Heart right ventricle (tissue), 16 donors: ENCODE measurements around the gene MTX2. TPM values are rescaled to one million over a fixed set of nuclear protein-coding genes. Genes with fewer than 3 reads are reported as not detected.

Source experiments
- ATAC-seq, 8 donors: fragments of 200-7000 bp; cut with Tn5 transposase; one replicate each; pipeline ENCODE4 v1.9.1; 2020; ENCODE audit warnings: mild to moderate bottlenecking in 8 of 8, moderate library complexity in 8 of 8, moderate number of reproducible peaks in 1 of 8
- DNase-seq, 2 donors: peaks; one replicate each; pipeline ENCODE4 v3.0.0-alpha.2; 2020
- H3K27ac ChIP-seq, 10 donors: fragments of 200-600 bp; sonication (generic) in 2 of 10; one replicate each; pipeline versions ENCODE4 v1.5.0 to v1.8.0; 2020 to 2022; ENCODE audit warnings: mild to moderate bottlenecking in 3 of 10
- H3K27me3 ChIP-seq, 7 donors: fragments of 200-600 bp; one replicate each; pipeline ENCODE4 v1.8.0; 2021 to 2022; ENCODE audit warnings: mild to moderate bottlenecking in 2 of 7
- H3K36me3 ChIP-seq, 9 donors: fragments of 200-600 bp; sonication (generic) in 1 of 9; one replicate each; pipeline versions ENCODE4 v1.5.0 to v1.8.0; 2020 to 2022; ENCODE audit warnings: mild to moderate bottlenecking in 2 of 9
- H3K4me1 ChIP-seq, 9 donors: fragments of 200-600 bp; sonication (generic) in 1 of 9; one replicate each; pipeline versions ENCODE4 v1.5.0 to v1.8.0; 2020 to 2022; ENCODE audit warnings: mild to moderate bottlenecking in 4 of 9
- H3K4me3 ChIP-seq, 10 donors: fragments of 200-600 bp; sonication (generic) in 2 of 10; one replicate each; pipeline versions ENCODE4 v1.5.0 to v1.8.0; 2020 to 2022; ENCODE audit warnings: mild to moderate bottlenecking in 7 of 10, moderate library complexity in 2 of 10
- H3K9me3 ChIP-seq, 11 donors: fragments of 200-600 bp in 10 of 11; sonication (generic) in 2 of 11; one replicate each; pipeline versions ENCODE4 v1.5.0 to v1.8.0; 2013 to 2022; ENCODE audit warnings: mild to moderate bottlenecking in 2 of 11, control low read depth in 1 of 11, moderate library complexity in 1 of 11
- WGBS, 2 donors: extraction: QIAGEN DNeasy Blood & Tissue Kit; methylation state at CpG; one replicate each; pipeline ENCODE4 v1.1.7; 2013; ENCODE audit warnings: inconsistent platforms in 1 of 2; 5-methylcytosine and 5-hydroxymethylcytosine counted together
- intact Hi-C, 10 donors: fragments of 100-400 bp; cut with DNase I; formaldehyde crosslinking; loops; one replicate each; pipeline versions ENCODE4 v1.11.1 to v1.14.2; 2022
- polyA plus RNA-seq, 2 donors: library from polyadenylated mRNA; stranded (reverse); fragments of 200-250 nt; gene quantifications; one replicate each; pipeline ENCODE4 v1.2.3, GENCODE V29; 2013
- total RNA-seq, 10 donors: library from RNA; stranded (reverse); fragmentation: NEBNext Ultra II Directional in 3 of 10; extraction: Animal tissue kit (Norgen Biotek cat#: 25700) in 3 of 10; gene quantifications; one replicate each; pipeline versions ENCODE4 v1.2.1 to v1.2.4, GENCODE V29; 2021 to 2023
- TF ChIP-seq, protein P1 (sequence below), 9 donors: fragments of 200-600 bp; sonication (generic) in 2 of 9; IDR thresholded peaks; one replicate each; pipeline versions ENCODE4 v1.5.0 to v1.8.0; 2021 to 2022; ENCODE audit warnings: antibody characterized with exemption in 9 of 9, mild to moderate bottlenecking in 5 of 9, moderate library complexity in 1 of 9
- donor health status: Arrhythmogenic right ventricular cardiomyopathy.
- donor health status: ischemic (EF 13 %, LVEDD 7.1; RV severe dilation, severe dysfunction).
- donor health status: healthy with polysubstance abuse.
- donor health status: DM: no; HTN: yes; CAD: no.
- donor health status: DM: no; HTN: no; CAD: no.
- donor health status: ischemic (EF 25% LVEDD 6.9; RV normal size, moderate dysfunction).
- donor health status: ischemic (EF 25% LVEDD 5.7; RV mildly dilated, moderate dysfunction).
- donor health status: healthy.
- donor health status: DM: yes; HTN: yes; CAD: no.
- donor health status: Ischemic cardiomyopathy.
- donor health status: ischemic (EF 35%, LVEDD 5.7; RV mildly dilated, moderate dysfunction).
- donor health status: nonischemic (EF 11% LVEDD 7.7; RV severe dilation, severe dysfunction).
- donor health status: DM: yes; HTN: yes; CAD: no.
- donor health status: PGD.
- donor health status: ischemic (EF 29% LVEDD 5.4; RV normal size, mild dysfunction).
- donor health status: nonischemic (EF 23%, LVEDD 6.1; RV moderate dilation, normal function).

Gene MTX2
- total and polyA plus RNA-seq, 12 donors = 37.3 to 65.2 (median 48.8) TPM

- no peak overlapping the region for H3K4me3 ChIP-seq
- no peaks in the 10 kb centered on the region for H3K27me3 ChIP-seq
- intact Hi-C loops = loop anchor here in 1 of 10 donors (10.0 kb wide), 1 partner anchor 51 kb away; no protein-coding TSS in a partner anchor
- H3K27ac ChIP-seq = no peak overlapping the region
- H3K9me3 ChIP-seq = no peaks in the 10 kb centered on the region
- H3K36me3 ChIP-seq = peaks cover 0 to 38% (median 12%) of the 10 kb centered on the region in 9 donors
- 84 to 85% methylated on average over 1 of the region's 1 CpG for WGBS, 2 donors
- DNase-seq (no peak), ATAC-seq (no peak)
- TF ChIP-seq, protein P1, sequence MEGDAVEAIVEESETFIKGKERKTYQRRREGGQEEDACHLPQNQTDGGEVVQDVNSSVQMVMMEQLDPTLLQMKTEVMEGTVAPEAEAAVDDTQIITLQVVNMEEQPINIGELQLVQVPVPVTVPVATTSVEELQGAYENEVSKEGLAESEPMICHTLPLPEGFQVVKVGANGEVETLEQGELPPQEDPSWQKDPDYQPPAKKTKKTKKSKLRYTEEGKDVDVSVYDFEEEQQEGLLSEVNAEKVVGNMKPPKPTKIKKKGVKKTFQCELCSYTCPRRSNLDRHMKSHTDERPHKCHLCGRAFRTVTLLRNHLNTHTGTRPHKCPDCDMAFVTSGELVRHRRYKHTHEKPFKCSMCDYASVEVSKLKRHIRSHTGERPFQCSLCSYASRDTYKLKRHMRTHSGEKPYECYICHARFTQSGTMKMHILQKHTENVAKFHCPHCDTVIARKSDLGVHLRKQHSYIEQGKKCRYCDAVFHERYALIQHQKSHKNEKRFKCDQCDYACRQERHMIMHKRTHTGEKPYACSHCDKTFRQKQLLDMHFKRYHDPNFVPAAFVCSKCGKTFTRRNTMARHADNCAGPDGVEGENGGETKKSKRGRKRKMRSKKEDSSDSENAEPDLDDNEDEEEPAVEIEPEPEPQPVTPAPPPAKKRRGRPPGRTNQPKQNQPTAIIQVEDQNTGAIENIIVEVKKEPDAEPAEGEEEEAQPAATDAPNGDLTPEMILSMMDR (IDR thresholded peaks at IDR 0.05) = no peak
- H3K4me1 ChIP-seq = peaks cover 0 to 13% (median 0%) of the 10 kb centered on the region in 9 donors
These were observed 56.5 kb downstream of the MTX2 start for GRCh38 chr2:176325732-176326131.

GRCh38 chr2:176328149-176328548 is 58.9 kb downstream of the MTX2 start:
- intact Hi-C loops = loop anchor here in 1 of 10 donors (10.0 kb wide), 1 partner anchor 53 kb away; no protein-coding TSS in a partner anchor
- TF ChIP-seq, protein P1 (IDR thresholded peaks at IDR 0.05) = no peak
- no peak for ATAC-seq

GRCh38 chr2:176330612-176331011 is 61.4 kb downstream of the MTX2 start:
- DNase-seq = no peak
- Histone ChIP-seq H3K4me3 (no peak overlapping the region), H3K36me3 (peaks cover 0 to 53% (median 12%) of the 10 kb centered on the region in 9 donors), H3K27me3 (no peaks in the 10 kb centered on the region), H3K27ac (no peak overlapping the region), H3K9me3 (no peaks in the 10 kb centered on the region), H3K4me1 (peaks cover 0 to 10% (median 0%) of the 10 kb centered on the region in 9 donors)
- 99 to 100% methylated on average over 1 of the region's 1 CpG for WGBS, 2 donors
- ATAC-seq = no peak
- intact Hi-C loops = no loop called here
- TF ChIP-seq, protein P1 (IDR thresholded peaks at IDR 0.05) = no peak

More at GRCh38 chr2:176328149-176328548, 58.9 kb downstream of the MTX2 start:
- 85 to 89% methylated on average over 3 of the region's 3 CpGs for whole genome bisulfite sequencing, 2 donors
- DNase-seq = no peak
- peaks cover 0 to 44% (median 12%) of the 10 kb centered on the region in 9 donors for H3K36me3 ChIP-seq
- no peak overlapping the region for H3K4me3 ChIP-seq
- no peaks in the 10 kb centered on the region for H3K27me3 ChIP-seq
- H3K4me1 ChIP-seq = peaks cover 0 to 10% (median 0%) of the 10 kb centered on the region in 9 donors
- no peaks in the 10 kb centered on the region for H3K9me3 ChIP-seq
- no peak overlapping the region for H3K27ac ChIP-seq

- Histone ChIP-seq H3K4me1 (peaks cover 0 to 10% (median 0%) of the 10 kb centered on the region in 9 donors), H3K36me3 (peaks cover 0 to 58% (median 12%) of the 10 kb centered on the region in 9 donors), H3K27me3 (no peaks in the 10 kb centered on the region), H3K4me3 (no peak overlapping the region), H3K27ac (no peak overlapping the region), H3K9me3 (no peaks in the 10 kb centered on the region)
- ATAC-seq = no peak
- 92 to 95% methylated on average over 1 of the region's 1 CpG for WGBS, 2 donors
- DNase-seq = no peak
- intact Hi-C loops = no loop called here
- TF ChIP-seq, protein P1 (IDR thresholded peaks at IDR 0.05) = no peak
These were observed 62.4 kb downstream of the MTX2 start for GRCh38 chr2:176331646-176332045.
